ENCODE data around the gene FIBP. TPM values are rescaled to one million over a fixed set of nuclear protein-coding genes. Genes with fewer than 3 reads are reported as not detected.

The FIBP gene
- total RNA-seq, 1 experiment from 2014 or later: 93.1 TPM

GRCh38 chr11:65854161-65854592 is 34.1 kb downstream of the FIBP start (continued):
- no peak for TF ChIP-seq ZNF281 (CRISPR knock-in tag; IDR thresholded peaks at IDR 0.05)
- no peak for TF ChIP-seq AR (CRISPR knock-in tag; IDR thresholded peaks at IDR 0.05)
- TF ChIP-seq IRF1 (CRISPR knock-in tag; IDR thresholded peaks at IDR 0.05): no peak
- no peak for TF ChIP-seq SMAD4 (CRISPR knock-in tag; IDR thresholded peaks at IDR 0.05)
- TF ChIP-seq JAZF1 (CRISPR knock-in tag; IDR thresholded peaks at IDR 0.05): no peak
- TF ChIP-seq TEAD1 (CRISPR knock-in tag; IDR thresholded peaks at IDR 0.05): no peak
- TF ChIP-seq ATF3 (CRISPR knock-in tag; conservative IDR thresholded peaks at IDR 0.05): no peak

- CTCF ChIA-PET: interaction anchor here (0.9 to 6.3 kb wide), 14 partner anchors 8 to 162 kb away, joined by 3 to 134 read pairs (median 4); partner anchors contain the start of genes AP5B1, CCDC85B, CST6 and FIBP
- Mint-ChIP-seq H3K36me3 (peaks cover 53% of the 10 kb centered on the region), H3K27ac (peak overlapping the region; percentile 72), H3K4me3 (no peak overlapping the region), H3K4me1 (peaks cover 24% of the 10 kb centered on the region), H3K27me3 (ENCODE audit: low read depth) (peaks cover 4% of the 10 kb centered on the region; the same call in 1 of the 2 replicates), H3K9me3 (peaks cover 6% of the 10 kb centered on the region; the same call in 1 of the 2 replicates)
- DNase-seq (ENCODE audit: low spot score) (no peak), ATAC-seq (peak; percentile 16)
- POLR2A ChIA-PET: interaction anchor here (0.6 to 1.1 kb wide), 6 partner anchors 8 to 133 kb away, joined by 3 to 6 read pairs (median 4); partner anchors contain the start of genes FIBP, RNASEH2C and SNX32
- no peak for TF ChIP-seq ATF6 (CRISPR knock-in tag; IDR thresholded peaks at IDR 0.05)
- no peak for TF ChIP-seq GABPB1 (CRISPR knock-in tag; IDR thresholded peaks at IDR 0.05)
- peak; percentile 70; the same call in 1 of the 2 replicates for TF ChIP-seq AR (CRISPR knock-in tag; IDR thresholded peaks at IDR 0.05)
- peak; percentile 55 for TF ChIP-seq NFATC4 (CRISPR knock-in tag; IDR thresholded peaks at IDR 0.05)
- TF ChIP-seq E2F4 (CRISPR knock-in tag; IDR thresholded peaks at IDR 0.05; ENCODE audit: borderline replicate concordance, low read depth): no peak
- TF ChIP-seq MYBL2 (CRISPR knock-in tag; IDR thresholded peaks at IDR 0.05): no peak
- TF ChIP-seq NR2C2 (CRISPR knock-in tag; IDR thresholded peaks at IDR 0.05): no peak
- TF ChIP-seq ETV6 (CRISPR knock-in tag; IDR thresholded peaks at IDR 0.05): 0 out of 2 replicates have a peak, but pooled peaks have one; percentile 17
- TF ChIP-seq OVOL2 (CRISPR knock-in tag; IDR thresholded peaks at IDR 0.05; ENCODE audit: borderline replicate concordance): no peak
- peak; percentile 12; the same call in 1 of the 2 replicates for TF ChIP-seq ZNF671 (CRISPR knock-in tag; IDR thresholded peaks at IDR 0.05)
- TF ChIP-seq TCF7 (CRISPR knock-in tag; IDR thresholded peaks at IDR 0.05; ENCODE audit: low read depth): no peak
- TF ChIP-seq PRRX2 (CRISPR knock-in tag; IDR thresholded peaks at IDR 0.05): peak; percentile 85
- no peak for TF ChIP-seq RELA (CRISPR knock-in tag; IDR thresholded peaks at IDR 0.05; ENCODE audit: borderline replicate concordance)
- TF ChIP-seq ZSCAN18 (CRISPR knock-in tag; IDR thresholded peaks at IDR 0.05): no peak
Observed at GRCh38 chr11:65853246-65853979, 34.9 kb downstream of the FIBP start.
